NT2/D1 (cell line): ENCODE results near the gene RASGEF1B.

ENCODE experiments used
- SUZ12 ChIP-seq: IDR thresholded peaks from 2 replicates; pipeline ENCODE4 v1.6.1; 2011; ENCODE audit not compliant: insufficient read length, insufficient read depth; ENCODE audit errors: extremely low read depth
- YY1 ChIP-seq: IDR thresholded peaks from 2 replicates; pipeline ENCODE4 v1.6.1; 2011; ENCODE audit not compliant: insufficient read length, insufficient read depth
- ZNF274 ChIP-seq: IDR thresholded peaks from 2 replicates; pipeline ENCODE4 v1.6.1; 2011; ENCODE audit warnings: mild to moderate bottlenecking, low read depth, low read length

- TF ChIP-seq YY1 (no peak), ZNF274 (no peak), SUZ12 (no peak)
These were observed 44.9 kb downstream of the RASGEF1B start for GRCh38 chr4:81426770-81427289.
